IMR-90 (cell line): ENCODE data around the gene NDC80.

Source experiments
- MXI1 ChIP-seq: IDR thresholded peaks from 2 replicates; pipeline ENCODE4 v1.6.1; 2012; ENCODE audit warnings: low read depth, mild to moderate bottlenecking, low read length, moderate library complexity, borderline replicate concordance
- POLR2A ChIP-seq: IDR thresholded peaks from 2 replicates; pipeline ENCODE4 v1.6.1; 2012; ENCODE audit warnings: mild to moderate bottlenecking, low read depth, low read length
- RAD21 ChIP-seq: IDR thresholded peaks from 2 replicates; pipeline ENCODE4 v1.6.1; 2012; ENCODE audit warnings: low read length, improper control_type of control experiment
- SMC3 ChIP-seq: fragments of 150-350 bp; IDR thresholded peaks from 2 replicates; pipeline ENCODE4 v1.6.1; 2016; ENCODE audit warnings: low read depth, mild to moderate bottlenecking, antibody characterized with exemption, low read length, moderate library complexity
- USF2 ChIP-seq: fragments of 150-350 bp; IDR thresholded peaks from 2 replicates; pipeline ENCODE4 v1.6.1; 2017; ENCODE audit warnings: mild to moderate bottlenecking, antibody characterized with exemption, low read length, low read depth
- TF ChIP-seq, protein P1 (sequence below): conservative IDR thresholded peaks from 2 replicates; pipeline ENCODE4 v1.5.1; 2012; ENCODE audit warnings: mild to moderate bottlenecking, low read depth, low read length, improper control_type of control experiment

- TF ChIP-seq POLR2A (no peak), USF2 (no peak), RAD21 (no peak), SMC3 (no peak), MXI1 (no peak)
- TF ChIP-seq, protein P1, sequence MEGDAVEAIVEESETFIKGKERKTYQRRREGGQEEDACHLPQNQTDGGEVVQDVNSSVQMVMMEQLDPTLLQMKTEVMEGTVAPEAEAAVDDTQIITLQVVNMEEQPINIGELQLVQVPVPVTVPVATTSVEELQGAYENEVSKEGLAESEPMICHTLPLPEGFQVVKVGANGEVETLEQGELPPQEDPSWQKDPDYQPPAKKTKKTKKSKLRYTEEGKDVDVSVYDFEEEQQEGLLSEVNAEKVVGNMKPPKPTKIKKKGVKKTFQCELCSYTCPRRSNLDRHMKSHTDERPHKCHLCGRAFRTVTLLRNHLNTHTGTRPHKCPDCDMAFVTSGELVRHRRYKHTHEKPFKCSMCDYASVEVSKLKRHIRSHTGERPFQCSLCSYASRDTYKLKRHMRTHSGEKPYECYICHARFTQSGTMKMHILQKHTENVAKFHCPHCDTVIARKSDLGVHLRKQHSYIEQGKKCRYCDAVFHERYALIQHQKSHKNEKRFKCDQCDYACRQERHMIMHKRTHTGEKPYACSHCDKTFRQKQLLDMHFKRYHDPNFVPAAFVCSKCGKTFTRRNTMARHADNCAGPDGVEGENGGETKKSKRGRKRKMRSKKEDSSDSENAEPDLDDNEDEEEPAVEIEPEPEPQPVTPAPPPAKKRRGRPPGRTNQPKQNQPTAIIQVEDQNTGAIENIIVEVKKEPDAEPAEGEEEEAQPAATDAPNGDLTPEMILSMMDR, result no peak
These were observed 42.2 kb upstream of the NDC80 start for GRCh38 chr18:2529154-2529553.
